ENCODE measurements around the gene GCDH. TPM values are rescaled to one million over a fixed set of nuclear protein-coding genes. Genes with fewer than 3 reads are reported as not detected.
"Not testable (repeated sequence)": the region's sequence is repeated elsewhere in the genome, so short reads cannot be mapped to it uniquely, and the experiment has no call there.

The GCDH gene
- total RNA-seq, 2 experiments from 2014 or later = 41.2 to 42.5 TPM

DNA sequence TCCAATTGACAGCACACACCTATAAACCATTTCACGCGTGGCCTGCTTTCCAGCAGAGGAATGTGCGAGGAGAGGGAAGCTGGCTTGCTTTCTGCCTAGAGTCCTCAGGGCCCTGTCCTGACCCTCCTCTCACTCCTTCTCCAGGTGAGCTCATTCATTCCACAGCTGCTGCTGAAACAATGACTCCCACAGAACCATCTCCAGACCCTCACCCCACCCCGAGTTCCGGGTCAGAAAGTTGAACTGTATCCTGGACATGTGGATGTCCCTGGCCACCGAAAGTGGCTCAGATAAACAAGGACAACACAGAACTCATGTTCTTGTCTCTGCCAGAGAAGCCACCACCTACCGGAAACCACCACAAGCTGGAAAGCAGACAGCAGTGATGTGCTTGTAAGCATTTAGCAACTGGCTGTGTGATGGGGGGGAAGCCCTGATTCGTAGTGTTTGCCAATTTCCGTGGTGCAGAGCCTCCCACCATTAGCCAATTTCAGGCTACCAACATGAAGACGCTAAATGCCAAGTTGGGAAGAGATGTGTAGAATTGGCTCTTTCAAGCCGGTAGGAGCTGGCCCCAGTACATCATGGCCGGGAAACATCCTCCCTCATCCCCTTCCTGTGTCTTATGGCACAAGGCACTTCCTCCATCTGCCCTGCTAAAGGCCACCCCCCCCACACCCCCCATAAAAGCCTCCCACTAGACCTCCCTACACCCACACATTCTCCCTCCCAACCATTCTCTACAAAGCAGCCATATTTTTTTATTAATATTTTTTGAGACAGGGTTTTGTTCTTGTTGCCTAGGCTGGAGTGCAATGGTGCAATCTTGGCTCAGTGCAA, 23.1 kb downstream of the GCDH start:
- H3K27me3 Mint-ChIP-seq = peaks cover 2% of the 10 kb centered on the region
- no peaks in the 10 kb centered on the region for H3K9me3 Mint-ChIP-seq
- peak overlapping the region; percentile 92 for H3K27ac Mint-ChIP-seq
- DNase-seq = peak; percentile 46
- H3K36me3 Mint-ChIP-seq = peaks cover 3% of the 10 kb centered on the region
- peak overlapping the region; percentile 42 for H3K4me3 Mint-ChIP-seq
- peaks cover 22% of the 10 kb centered on the region for H3K4me1 Mint-ChIP-seq

DNA sequence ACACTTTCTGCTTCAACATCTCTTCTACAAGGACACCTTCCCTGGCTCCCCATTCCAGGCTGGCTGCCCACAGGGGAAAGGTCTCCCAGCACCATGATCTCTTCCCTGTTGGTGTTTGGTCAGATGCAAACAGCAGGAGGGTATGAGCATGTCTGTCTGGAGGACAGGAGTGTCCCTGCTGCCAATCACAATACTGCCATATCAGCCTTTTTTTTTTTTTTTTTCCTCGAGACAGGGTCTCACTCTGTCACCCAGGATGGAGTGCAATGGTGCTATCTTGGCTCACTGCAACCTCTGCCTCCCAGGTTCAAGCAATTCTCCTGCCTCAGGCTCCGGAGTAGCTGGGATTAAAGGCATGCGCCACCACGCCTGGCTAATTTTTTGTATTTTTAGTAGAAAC, 24.9 kb downstream of the GCDH start:
- peaks cover 28% of the 10 kb centered on the region for H3K4me1 Mint-ChIP-seq
- H3K27me3 Mint-ChIP-seq, H3K4me3 Mint-ChIP-seq, H3K9me3 Mint-ChIP-seq, DNase-seq: not testable (repeated sequence)
- H3K27ac Mint-ChIP-seq = peak overlapping the region; percentile 67
- H3K36me3 Mint-ChIP-seq = peaks cover 10% of the 10 kb centered on the region

DNA sequence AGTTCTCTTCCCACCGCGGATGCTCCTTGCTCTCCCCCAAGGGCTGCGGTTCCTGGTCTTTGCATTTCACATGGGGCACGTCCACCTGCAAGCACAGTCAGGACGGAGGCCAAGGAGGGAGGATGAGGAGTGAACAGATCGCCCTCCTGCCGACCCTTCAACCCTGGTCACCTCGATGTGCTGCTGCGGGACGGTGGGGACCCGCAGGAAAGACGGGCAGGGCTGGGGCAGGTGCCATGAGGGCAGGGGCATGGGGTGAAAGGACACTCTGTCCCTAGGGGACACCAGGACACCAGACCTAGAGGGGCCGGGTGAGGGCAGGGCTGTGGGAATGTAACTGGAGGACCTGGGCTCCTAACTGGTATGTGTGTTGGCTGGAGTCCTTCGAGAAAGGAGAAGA, 27.3 kb downstream of the GCDH start:
- peaks cover 29% of the 10 kb centered on the region for H3K4me1 Mint-ChIP-seq
- H3K9me3 Mint-ChIP-seq = no peaks in the 10 kb centered on the region
- no peak for DNase-seq
- peak overlapping the region; percentile 86 for H3K27ac Mint-ChIP-seq
- no peak overlapping the region for H3K4me3 Mint-ChIP-seq
- peaks cover 4% of the 10 kb centered on the region for H3K27me3 Mint-ChIP-seq
- H3K36me3 Mint-ChIP-seq = peaks cover 20% of the 10 kb centered on the region

DNA sequence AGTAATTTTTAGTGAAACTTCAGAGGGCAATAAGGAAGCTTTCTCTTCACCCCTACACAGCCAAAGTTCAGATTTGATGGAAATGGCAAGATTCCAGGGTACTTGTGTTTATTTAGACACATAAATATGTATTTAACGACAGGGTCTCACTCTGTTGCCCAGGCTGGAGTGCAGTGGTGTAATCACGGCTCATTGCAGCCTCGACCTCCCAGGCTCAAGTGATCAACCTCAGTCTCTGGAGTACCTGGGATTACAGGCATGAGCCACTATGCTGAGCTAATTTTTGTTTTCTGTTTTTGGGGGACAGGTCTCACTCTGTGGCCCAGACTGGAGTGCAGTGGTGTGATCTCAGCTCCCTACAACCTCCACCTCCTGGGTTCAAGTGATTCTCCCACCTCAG, 30.1 kb downstream of the GCDH start:
- H3K4me1 Mint-ChIP-seq = peaks cover 13% of the 10 kb centered on the region
- H3K4me3 Mint-ChIP-seq = no peak overlapping the region
- H3K27ac Mint-ChIP-seq = peak overlapping the region; percentile 19
- H3K27me3 Mint-ChIP-seq = peaks cover 4% of the 10 kb centered on the region
- no peak for DNase-seq
- H3K36me3 Mint-ChIP-seq = peaks cover 30% of the 10 kb centered on the region
- no peaks in the 10 kb centered on the region for H3K9me3 Mint-ChIP-seq

DNA sequence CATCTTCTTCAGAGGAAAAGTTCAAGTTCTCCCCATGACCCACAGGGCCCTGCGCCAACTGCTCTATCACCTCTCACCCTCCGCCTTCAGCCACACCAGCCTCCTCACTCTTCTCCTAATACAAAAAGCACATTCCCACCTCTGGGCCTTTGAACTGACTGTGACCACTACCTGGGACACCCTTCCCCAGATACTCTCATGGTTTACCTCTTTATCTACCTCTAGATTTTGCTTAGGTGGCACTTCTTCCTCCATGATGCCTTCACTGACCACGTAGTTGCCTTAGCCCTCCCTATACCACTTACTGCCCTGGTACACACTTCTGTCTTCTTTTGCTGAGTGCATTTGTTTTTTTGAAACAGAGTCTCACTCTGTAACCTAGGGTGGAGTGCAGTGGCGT, 32.0 kb downstream of the GCDH start:
- H3K4me1 Mint-ChIP-seq = peaks cover 13% of the 10 kb centered on the region
- peaks cover 43% of the 10 kb centered on the region for H3K36me3 Mint-ChIP-seq
- DNase-seq = no peak
- no peak overlapping the region for H3K27ac Mint-ChIP-seq
- peaks cover 4% of the 10 kb centered on the region for H3K27me3 Mint-ChIP-seq
- no peak overlapping the region for H3K4me3 Mint-ChIP-seq
- H3K9me3 Mint-ChIP-seq = no peaks in the 10 kb centered on the region

DNA sequence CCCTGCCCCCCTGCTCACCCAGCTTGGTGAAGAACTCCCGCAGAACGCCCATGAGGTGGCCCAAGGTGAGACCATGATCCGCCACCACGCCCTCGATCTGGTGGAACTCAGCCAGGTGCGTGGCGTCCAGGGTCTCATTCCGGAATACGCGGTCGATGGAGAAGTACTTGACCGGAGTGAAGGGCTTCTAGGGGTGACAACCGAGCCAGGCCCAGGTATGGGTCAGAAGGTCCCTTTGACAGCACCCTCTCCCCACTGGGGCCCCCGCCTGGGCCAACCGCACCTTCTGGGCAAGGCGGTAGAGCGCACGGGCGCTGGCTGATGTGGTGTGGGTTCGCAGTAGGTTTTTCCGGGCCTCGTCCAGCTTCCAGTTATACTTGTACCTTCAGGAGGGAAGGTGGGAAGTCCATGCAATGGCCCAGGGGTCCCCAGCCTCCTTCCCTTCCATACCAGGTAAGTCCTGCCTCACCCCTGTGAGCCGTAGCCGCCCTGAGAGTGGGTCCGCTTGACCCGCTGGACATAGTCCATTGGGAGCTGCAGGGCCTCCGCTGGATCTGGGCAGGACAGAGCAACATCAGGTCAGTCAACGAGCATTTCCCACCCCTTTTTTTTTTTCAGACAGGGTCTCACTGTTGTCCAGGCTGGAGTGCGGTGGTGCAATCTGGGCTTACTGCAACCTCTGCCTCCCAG, 33.8 kb downstream of the GCDH start:
- Mint-ChIP-seq H3K27me3 (no peaks in the 10 kb centered on the region), H3K9me3 (no peaks in the 10 kb centered on the region), H3K27ac (no peak overlapping the region), H3K4me1 (peaks cover 3% of the 10 kb centered on the region), H3K36me3 (peaks cover 44% of the 10 kb centered on the region), H3K4me3 (no peak overlapping the region)
- no peak for DNase-seq

DNA sequence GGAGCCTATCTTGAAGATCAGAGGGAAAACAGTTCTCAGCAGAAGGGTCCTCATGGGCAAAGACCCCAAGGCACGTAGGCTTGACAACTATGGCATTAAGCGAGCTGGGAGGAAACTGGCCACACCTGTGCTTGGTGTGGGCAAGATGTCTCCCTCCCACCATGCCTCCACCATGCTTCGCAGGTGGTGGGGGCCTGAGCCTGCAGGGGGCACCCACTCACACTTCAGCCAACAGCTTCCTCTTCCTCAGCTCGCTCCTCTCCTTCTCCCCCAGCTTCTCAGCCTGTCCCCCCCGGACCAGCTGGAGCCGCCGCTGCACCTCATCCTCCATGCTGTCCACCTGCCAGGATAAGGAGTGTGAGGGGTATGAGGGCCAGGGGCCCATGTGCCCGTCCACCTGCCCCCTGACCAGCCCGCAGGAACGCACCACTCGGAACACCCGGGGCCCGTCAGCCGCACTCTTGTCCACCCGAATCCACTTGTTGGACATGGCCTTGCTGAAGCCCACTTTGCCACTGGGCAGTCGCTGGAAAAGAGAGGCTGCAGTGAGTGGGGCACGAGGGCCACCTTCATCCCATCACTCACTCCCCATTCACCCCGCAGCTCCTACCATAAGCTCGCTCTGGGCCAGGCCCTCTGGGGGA, 39.2 kb downstream of the GCDH start:
- Mint-ChIP-seq H3K4me1 (peaks cover 18% of the 10 kb centered on the region), H3K36me3 (peaks cover 38% of the 10 kb centered on the region), H3K9me3 (no peaks in the 10 kb centered on the region), H3K27ac (peak overlapping the region; percentile 42), H3K4me3 (no peak overlapping the region), H3K27me3 (no peaks in the 10 kb centered on the region)
- DNase-seq = no peak

DNA sequence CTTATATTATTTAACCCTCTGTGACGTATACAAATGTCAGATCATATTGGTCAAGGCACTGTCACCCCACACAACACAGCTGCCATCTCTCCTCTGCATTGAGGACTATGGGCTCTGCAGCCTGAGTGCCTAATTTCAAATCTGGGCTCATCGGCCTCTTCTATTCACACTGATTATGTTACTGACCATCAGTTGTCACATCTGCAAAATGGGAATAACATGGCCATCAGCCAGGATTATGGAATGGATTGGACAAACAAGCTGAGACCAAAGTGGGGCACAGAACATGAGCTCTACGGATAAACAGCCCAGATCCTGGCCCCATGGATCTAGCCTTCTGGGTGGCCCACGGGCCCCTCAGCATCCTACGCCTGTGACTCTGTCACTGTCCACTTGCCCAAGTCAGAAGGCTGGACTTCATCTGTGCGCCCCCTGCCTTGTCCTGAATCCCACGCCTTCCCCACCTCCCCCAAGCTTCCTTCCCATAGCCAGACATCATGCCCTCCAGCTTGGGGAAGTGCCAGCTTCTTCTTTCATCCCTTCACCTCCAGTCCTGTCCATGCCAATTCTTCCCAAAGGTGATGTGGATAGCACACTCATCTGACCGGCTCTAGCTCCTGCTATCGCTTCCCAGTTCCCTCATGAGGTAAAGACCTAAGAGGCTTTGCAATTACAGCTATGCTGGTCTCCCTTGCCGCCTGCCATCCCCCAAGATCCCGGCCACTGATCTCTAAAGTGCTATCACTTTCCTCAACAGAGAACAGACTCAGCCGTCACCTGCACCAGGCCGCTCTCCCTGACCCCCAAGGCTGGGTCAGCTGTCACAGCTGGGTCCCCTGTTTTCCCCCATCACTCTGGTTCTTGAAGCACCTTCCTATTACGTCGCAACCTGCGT, 41.7 kb downstream of the GCDH start:
- Mint-ChIP-seq H3K4me1 (peaks cover 28% of the 10 kb centered on the region), H3K36me3 (peaks cover 24% of the 10 kb centered on the region), H3K27ac (peak overlapping the region; percentile 86), H3K27me3 (no peaks in the 10 kb centered on the region), H3K9me3 (no peaks in the 10 kb centered on the region), H3K4me3 (peak overlapping the region; percentile 96)
- no peak for DNase-seq

DNA sequence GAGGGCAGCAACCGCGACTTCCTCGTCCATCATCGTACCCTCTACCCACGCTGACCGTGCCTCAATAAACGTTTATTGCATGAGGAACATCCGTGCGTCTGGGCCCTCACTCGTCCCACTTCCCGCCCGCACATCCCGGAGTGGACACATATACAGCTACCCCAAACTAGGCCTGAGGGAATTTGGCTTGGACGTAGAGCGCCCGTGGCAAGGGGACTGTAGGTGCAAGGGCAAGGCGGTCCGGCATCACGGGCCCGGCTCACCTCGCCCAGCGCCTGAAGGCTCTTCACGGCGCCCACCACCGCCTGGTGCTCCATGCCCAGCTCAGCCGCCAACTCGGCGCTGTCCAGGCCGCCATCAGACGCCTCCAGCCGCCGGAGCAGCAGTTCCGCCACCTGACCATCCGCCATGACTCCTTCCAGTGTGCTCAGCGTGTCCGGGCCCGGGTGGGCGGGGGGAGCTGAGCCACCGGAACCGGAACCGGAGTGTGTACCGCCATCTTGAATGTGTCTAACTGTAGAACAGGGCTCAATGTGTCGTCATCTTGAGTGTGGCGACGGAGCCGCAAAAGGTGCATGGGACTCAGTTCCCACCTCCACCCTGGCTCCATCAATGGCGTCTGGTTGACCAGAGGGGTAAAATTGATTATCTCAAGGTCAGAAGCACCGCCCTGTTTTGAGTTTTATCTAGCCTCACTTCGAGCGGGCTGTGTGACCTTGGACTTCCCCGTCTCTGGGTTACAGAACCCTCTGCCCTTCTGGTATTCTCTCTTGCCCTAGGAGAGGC, 42.5 kb downstream of the GCDH start, which contains the start of gene FARSA:
TSS of gene FARSA (minus strand) at position 425 of the 786 bp plus-strand sequence. CDS start at position 410, 15 bp downstream.
- Mint-ChIP-seq H3K4me3 (peak within 1 kb of the TSS; percentile 96), H3K36me3 (peaks cover 21% of the 10 kb centered on the region), H3K4me1 (peaks cover 31% of the 10 kb centered on the region), H3K27me3 (no peaks in the 10 kb centered on the region), H3K27ac (peak within 1 kb of the TSS; percentile 86), H3K9me3 (no peaks in the 10 kb centered on the region)
- DNase-seq = peak; percentile 84

DNA sequence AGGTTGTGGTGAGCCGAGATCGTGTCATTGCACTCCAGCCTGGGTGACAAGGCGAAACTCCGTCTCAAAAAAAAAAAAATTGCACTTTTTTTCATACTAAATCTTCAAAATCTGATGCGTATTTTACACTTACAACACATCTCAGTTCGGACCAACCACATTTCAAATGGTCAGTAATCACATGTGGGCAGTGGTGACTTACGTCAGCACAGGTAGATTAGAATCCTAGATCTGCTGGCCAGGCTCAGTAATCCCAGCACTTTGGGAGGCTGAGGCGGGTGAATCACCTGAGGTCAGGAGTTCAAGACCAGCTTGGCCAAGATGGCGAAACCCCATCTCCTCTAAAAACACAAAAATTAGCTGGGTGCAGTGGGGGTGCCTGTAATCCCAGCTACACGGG, 44.1 kb downstream of the GCDH start:
- H3K27ac Mint-ChIP-seq = no peak overlapping the region
- no peak for DNase-seq
- no peaks in the 10 kb centered on the region for H3K9me3 Mint-ChIP-seq
- no peak overlapping the region for H3K4me3 Mint-ChIP-seq
- H3K36me3 Mint-ChIP-seq = peaks cover 31% of the 10 kb centered on the region
- peaks cover 40% of the 10 kb centered on the region for H3K4me1 Mint-ChIP-seq
- no peaks in the 10 kb centered on the region for H3K27me3 Mint-ChIP-seq

DNA sequence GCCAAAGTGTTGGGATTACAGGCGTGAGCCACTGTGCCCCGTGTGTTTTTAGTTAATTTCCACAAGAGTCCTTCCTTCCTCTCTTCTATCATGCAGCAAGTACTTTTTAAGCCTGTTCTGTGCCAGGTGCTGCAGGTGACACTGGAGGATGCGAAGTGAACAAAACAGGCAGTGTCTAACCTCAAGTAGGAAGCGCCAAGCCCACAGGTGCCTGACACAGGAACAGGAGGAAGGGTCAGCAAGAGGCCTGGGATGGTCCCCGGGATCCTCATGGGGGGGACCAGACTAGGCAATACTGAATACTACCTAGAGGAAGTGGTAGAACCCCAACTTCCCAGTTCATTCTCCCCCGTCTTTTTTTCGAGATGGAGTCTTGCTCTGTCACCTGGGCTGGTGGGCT, 45.6 kb downstream of the GCDH start:
- Mint-ChIP-seq H3K27me3 (no peaks in the 10 kb centered on the region), H3K27ac (peak overlapping the region; percentile 40), H3K9me3 (no peaks in the 10 kb centered on the region), H3K36me3 (peaks cover 44% of the 10 kb centered on the region), H3K4me3 (peak overlapping the region; percentile 23), H3K4me1 (peaks cover 46% of the 10 kb centered on the region)
- DNase-seq = no peak

DNA sequence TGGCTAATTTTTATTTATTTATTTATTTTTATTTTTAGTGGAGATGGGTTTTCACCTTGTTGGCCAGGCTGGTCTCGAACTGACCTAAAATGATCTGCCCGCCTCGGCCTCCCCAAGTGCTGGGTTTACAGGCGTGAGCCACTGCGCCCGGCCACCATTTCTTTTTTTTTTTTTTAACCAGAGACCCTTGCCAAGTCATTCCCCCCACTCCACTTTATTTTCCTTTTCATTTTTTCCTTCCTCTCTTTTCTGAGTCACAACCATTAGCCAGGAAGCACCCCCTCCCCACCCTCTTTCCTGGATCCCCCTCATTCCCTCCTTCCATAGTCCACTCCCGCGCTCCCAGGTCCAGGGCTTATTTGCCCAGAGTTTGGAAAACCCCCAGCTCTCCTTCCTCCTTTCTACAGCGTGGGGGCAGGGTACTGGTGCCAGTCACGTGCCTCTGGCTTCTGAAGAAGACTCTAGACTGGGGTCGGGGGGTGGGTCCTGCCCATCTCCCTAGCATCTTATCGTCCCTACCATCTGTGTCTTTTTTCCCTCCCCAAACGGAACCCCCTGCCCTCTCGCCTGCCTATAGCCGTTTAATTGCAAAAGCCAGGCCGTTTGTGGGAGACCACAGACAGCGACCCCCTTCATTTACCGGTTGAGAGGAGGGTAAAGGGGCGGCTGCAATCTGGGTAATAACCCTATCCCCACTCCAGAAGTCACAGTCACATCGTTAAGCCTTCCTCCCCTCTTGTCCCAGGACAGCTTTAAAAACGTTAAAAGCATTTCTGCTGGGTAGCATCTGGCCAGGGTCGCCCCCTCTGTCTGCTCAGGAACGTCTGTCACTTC, 46.4 kb downstream of the GCDH start:
- no peaks in the 10 kb centered on the region for H3K27me3 Mint-ChIP-seq
- peaks cover 46% of the 10 kb centered on the region for H3K36me3 Mint-ChIP-seq
- H3K4me3 Mint-ChIP-seq = peak overlapping the region; percentile 99
- DNase-seq = no peak
- H3K27ac Mint-ChIP-seq = peak overlapping the region; percentile 92
- H3K4me1 Mint-ChIP-seq = peaks cover 47% of the 10 kb centered on the region
- H3K9me3 Mint-ChIP-seq = no peaks in the 10 kb centered on the region
